ENCODE measurements around the gene SLC25A11. TPM values are rescaled to one million over a fixed set of nuclear protein-coding genes. Genes with fewer than 3 reads are reported as not detected.

SLC25A11 gene
- total and polyA plus RNA-seq, 2 donors (not counting 3 experiments of a cell fraction or from before 2014, with no cell fraction given): 58.2 to 95.2 TPM

GRCh38 chr17:4935650-4936049 is 4.2 kb downstream of the SLC25A11 start:
- no peaks in the 10 kb centered on the region for H3K9me3 ChIP-seq (replicated peaks; ENCODE audit: control insufficient read depth, insufficient read depth, low read length)
- ChIA-PET CTCF (interaction anchor here (1.8 kb wide), 1 partner anchor 26 kb away, joined by 8 read pairs; no protein-coding TSS in a partner anchor), POLR2A (no interaction called here)
- no peak overlapping the region for H3K9ac ChIP-seq (replicated peaks; ENCODE audit: extremely low read depth, insufficient read depth, low read length)
- DNase-seq (ENCODE audit: low read depth, low spot score) (no peak), FAIRE-seq (peak; percentile 15)
- no peaks in the 10 kb centered on the region for H4K20me1 ChIP-seq (replicated peaks; ENCODE audit: control insufficient read depth, extremely low read depth, insufficient read depth, low read length)
- no peak for TF ChIP-seq MAX (IDR thresholded peaks at IDR 0.05; ENCODE audit: insufficient read depth, insufficient read length)
- no peak for TF ChIP-seq JUN (IDR thresholded peaks at IDR 0.05; ENCODE audit: borderline replicate concordance, insufficient read depth, insufficient read length, low read depth)
- TF ChIP-seq FOS (IDR thresholded peaks at IDR 0.05; ENCODE audit: borderline replicate concordance, insufficient read depth, low read length): no peak
- no peak for TF ChIP-seq CTCF (IDR thresholded peaks at IDR 0.05; ENCODE audit: extremely low read depth in 1 of 2, insufficient read depth in 1 of 2, low read depth in 1 of 2, low read length in 2 of 2)
- no peak for TF ChIP-seq EZH2 (IDR thresholded peaks at IDR 0.05; ENCODE audit: borderline replicate concordance, low read depth, low read length, severe bottlenecking)
- no peak for TF ChIP-seq POLR2AphosphoS5 (IDR thresholded peaks at IDR 0.05; ENCODE audit: insufficient read depth, low read depth, low read length)
- no peak for TF ChIP-seq MYC (IDR thresholded peaks at IDR 0.05; ENCODE audit: low read depth, low read length)
- no peak for TF ChIP-seq GATA2 (IDR thresholded peaks at IDR 0.05; ENCODE audit: insufficient read depth, insufficient read length, low read depth, low read length)
- no peak for TF ChIP-seq POLR2A (IDR thresholded peaks at IDR 0.05; ENCODE audit: low read depth, low read length)
- dilution Hi-C loops (cut with MboI; ENCODE audit: extremely low pct_ligation_motif_present, low sequenced_read_pairs) (no loop called here), intact Hi-C loops (cut with micrococcal nuclease) (no loop called here)
- H3K4me2 ChIP-seq (ENCODE audit: insufficient read depth, low read length): no peak overlapping the region
- no peaks in the 10 kb centered on the region for H3K27me3 ChIP-seq (ENCODE audit: control insufficient read depth in 2 of 2, insufficient read depth in 2 of 2, low read length in 2 of 2)
- H2AFZ ChIP-seq (ENCODE audit: low read depth, low read length): no peak overlapping the region
- peaks cover 15% of the 10 kb centered on the region for H3K4me1 ChIP-seq (ENCODE audit: control insufficient read depth, extremely low read depth, insufficient read depth, low read length)
- H3K79me2 ChIP-seq (ENCODE audit: control insufficient read depth, insufficient read depth, low read length): peaks cover 17% of the 10 kb centered on the region
- H3K36me3 ChIP-seq (ENCODE audit: control insufficient read depth in 2 of 2, extremely low read depth in 1 of 2, insufficient read depth in 2 of 2, low read length in 2 of 2): peaks cover 2 to 19% of the 10 kb centered on the region in 2 experiments
- H3K27ac ChIP-seq (ENCODE audit: insufficient read depth, low read depth, low read length): no peak overlapping the region
- no peak overlapping the region for H3K4me3 ChIP-seq (replicated peaks in 1 of 3; ENCODE audit: insufficient read depth in 1 of 3, low read depth in 1 of 3, low read length in 3 of 3)
- BruUV-seq (replicated peaks): no TSS peak
- H3K9me1 ChIP-seq (replicated peaks; ENCODE audit: control insufficient read depth, extremely low read depth, insufficient read depth, low read length): no peaks in the 10 kb centered on the region
